ENCODE measurements around the gene VAV2.

Gene VAV2

GRCh38 chr9:133950629-133951111, 41.5 kb downstream of the VAV2 start:
- no peak for FAIRE-seq

- FAIRE-seq = no peak
Measured at GRCh38 chr9:133950192-133950591, 41.9 kb downstream of the VAV2 start.

GRCh38 chr9:133949486-133950061, 42.5 kb downstream of the VAV2 start:
- FAIRE-seq = no peak

- no peak for FAIRE-seq
Measured at GRCh38 chr9:133948561-133949485, 43.3 kb downstream of the VAV2 start.

- no peak for FAIRE-seq
Measured at GRCh38 chr9:133948131-133948530, 44.0 kb downstream of the VAV2 start.

GRCh38 chr9:133946840-133947486, 45.2 kb downstream of the VAV2 start:
- FAIRE-seq = no peak

GRCh38 chr9:133945977-133946753, 46.0 kb downstream of the VAV2 start:
- no peak for FAIRE-seq

GRCh38 chr9:133945314-133945975, 46.7 kb downstream of the VAV2 start:
- no peak for FAIRE-seq

- FAIRE-seq = no peak
Measured at GRCh38 chr9:133944746-133945135, 47.4 kb downstream of the VAV2 start.

GRCh38 chr9:133943781-133944745, 48.1 kb downstream of the VAV2 start:
- no peak for FAIRE-seq

GRCh38 chr9:133943036-133943780, 48.9 kb downstream of the VAV2 start:
- no peak for FAIRE-seq

GRCh38 chr9:133942206-133942975, 49.7 kb downstream of the VAV2 start:
- FAIRE-seq = no peak

GRCh38 chr9:133939845-133940244, 52.3 kb downstream of the VAV2 start:
- FAIRE-seq = no peak

- FAIRE-seq = no peak
Measured at GRCh38 chr9:133939171-133939785, 52.8 kb downstream of the VAV2 start.

GRCh38 chr9:133938753-133939152, 53.4 kb downstream of the VAV2 start:
- FAIRE-seq = no peak

GRCh38 chr9:133938086-133938485, 54.0 kb downstream of the VAV2 start:
- no peak for FAIRE-seq

GRCh38 chr9:133937120-133937519, 55.0 kb downstream of the VAV2 start:
- no peak for FAIRE-seq

- FAIRE-seq = no peak
Measured at GRCh38 chr9:133935328-133936005, 56.7 kb downstream of the VAV2 start.
